HPDE6-E6E7 (cell line): Measurements from ENCODE around the gene SLC11A1.

Experiments used
- DNase-seq: peaks from one replicate; pipeline ENCODE4 v3.0.0; 2011; ENCODE audit warnings: missing footprints; ENCODE audit errors: extremely low spot score

SLC11A1 gene

GRCh38 chr2:218381916-218382366 is at the start of gene SLC11A1:
SLC11A1 (plus strand) TSS chr2:218382273; CDS start chr2:218382369, 96 bp downstream.
- no peak for DNase-seq

GRCh38 chr2:218332288-218332687 is 49.8 kb upstream of the SLC11A1 start:
- DNase-seq, result no peak

GRCh38 chr2:218332920-218333645 is 49.0 kb upstream of the SLC11A1 start:
- no peak for DNase-seq

GRCh38 chr2:218334531-218334930 is 47.5 kb upstream of the SLC11A1 start:
- DNase-seq, result no peak

- DNase-seq, result no peak
Observed at GRCh38 chr2:218340656-218341055, 41.4 kb upstream of the SLC11A1 start.

- no peak for DNase-seq
Observed at GRCh38 chr2:218341381-218341780, 40.7 kb upstream of the SLC11A1 start.

- DNase-seq, result no peak
Observed at GRCh38 chr2:218342837-218343236, 39.2 kb upstream of the SLC11A1 start.

GRCh38 chr2:218343591-218343990 is 38.5 kb upstream of the SLC11A1 start:
- DNase-seq, result no peak

GRCh38 chr2:218344090-218344754 is 37.9 kb upstream of the SLC11A1 start:
- no peak for DNase-seq

GRCh38 chr2:218344755-218345417 is 37.2 kb upstream of the SLC11A1 start:
- no peak for DNase-seq

GRCh38 chr2:218345491-218346236 is 36.4 kb upstream of the SLC11A1 start:
- DNase-seq, result no peak

- DNase-seq, result no peak
Observed at GRCh38 chr2:218347172-218347571, 34.9 kb upstream of the SLC11A1 start.

- DNase-seq, result no peak
Observed at GRCh38 chr2:218354045-218354444, 28.0 kb upstream of the SLC11A1 start.

- DNase-seq, result no peak
Observed at GRCh38 chr2:218354850-218355443, 27.1 kb upstream of the SLC11A1 start.

- DNase-seq, result no peak
Observed at GRCh38 chr2:218357236-218358177, 24.6 kb upstream of the SLC11A1 start.

GRCh38 chr2:218360453-218360852 is 21.6 kb upstream of the SLC11A1 start:
- no peak for DNase-seq

GRCh38 chr2:218362606-218363005 is 19.5 kb upstream of the SLC11A1 start:
- no peak for DNase-seq

GRCh38 chr2:218363736-218364135 is 18.3 kb upstream of the SLC11A1 start:
- DNase-seq, result no peak

- DNase-seq, result no peak
Observed at GRCh38 chr2:218364196-218364595, 17.9 kb upstream of the SLC11A1 start.

- DNase-seq, result no peak
Observed at GRCh38 chr2:218366621-218367414, 15.3 kb upstream of the SLC11A1 start.
